ENCODE results near the gene SUGCT. TPM values are rescaled to one million over a fixed set of nuclear protein-coding genes. Genes with fewer than 3 reads are reported as not detected.

SUGCT gene
- total and polyA plus RNA-seq, 3 donors from 2014 or later = 7.1 to 9.8 (median 8.1) TPM

DNA sequence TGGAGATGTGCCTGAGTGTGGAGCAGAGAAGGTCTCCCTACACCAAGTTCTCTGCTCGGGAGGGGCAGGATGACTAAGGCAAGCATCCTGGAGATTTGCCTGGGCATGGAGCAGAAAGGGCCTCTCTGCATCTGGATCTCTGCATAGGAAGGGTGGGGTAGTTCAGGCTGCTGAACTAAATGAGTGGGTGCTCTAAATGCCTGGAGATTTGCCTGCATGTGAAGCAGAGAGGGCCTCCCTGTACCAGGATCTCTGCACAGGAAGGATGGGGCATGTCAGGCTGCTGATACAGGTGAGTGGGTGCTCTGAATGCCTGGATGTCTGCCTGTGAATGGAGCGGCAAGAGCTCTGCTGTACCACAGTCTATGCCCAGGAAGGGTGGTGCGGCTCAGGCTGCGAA is 680.7 kb downstream of the SUGCT start:
- no peaks in the 10 kb centered on the region for H3K36me3 ChIP-seq (ENCODE audit: low read depth, missing control alignments)
- 81 to 88% methylated on average over 2 to 4 of the region's 4 CpGs for WGBS, 2 donors
- no peak for TF ChIP-seq POLR2A (IDR thresholded peaks at IDR 0.05)
- no peaks in the 10 kb centered on the region for H3K4me1 ChIP-seq
- no peak overlapping the region for H3K27ac ChIP-seq
- H3K9me3 ChIP-seq = no peaks in the 10 kb centered on the region
- intact Hi-C loops (cut with DNase I; ENCODE audit: low total_unique reads) = no loop called here
- no peaks in the 10 kb centered on the region for H3K27me3 ChIP-seq
- no peak for DNase-seq
- H3K4me3 ChIP-seq = no peak overlapping the region

DNA sequence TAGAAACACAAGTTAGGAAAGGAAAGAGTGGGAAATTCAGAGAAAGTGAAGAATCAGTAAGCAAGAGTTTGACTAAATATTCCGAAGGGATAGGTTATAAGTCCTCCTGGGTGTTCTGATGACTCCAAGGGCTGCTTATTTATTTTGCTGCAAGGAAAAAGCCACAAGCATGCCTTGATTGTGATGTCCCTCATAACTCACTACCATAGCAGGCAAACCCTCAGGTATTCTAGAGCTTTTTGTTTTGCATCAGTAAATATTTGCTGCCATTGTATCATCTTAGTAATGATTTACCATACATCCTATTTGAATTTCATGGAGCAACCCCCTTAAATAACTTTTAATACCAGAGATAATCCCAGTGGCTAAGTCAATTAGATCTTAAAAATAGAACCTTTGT is 688.1 kb downstream of the SUGCT start:
- Histone ChIP-seq H3K36me3 (ENCODE audit: low read depth, missing control alignments) (no peaks in the 10 kb centered on the region), H3K27ac (no peak overlapping the region), H3K4me3 (no peak overlapping the region), H3K9me3 (no peaks in the 10 kb centered on the region), H3K4me1 (peaks cover 17% of the 10 kb centered on the region), H3K27me3 (no peaks in the 10 kb centered on the region)
- TF ChIP-seq POLR2A (IDR thresholded peaks at IDR 0.05) = no peak
- TF ChIP-seq, protein P1, sequence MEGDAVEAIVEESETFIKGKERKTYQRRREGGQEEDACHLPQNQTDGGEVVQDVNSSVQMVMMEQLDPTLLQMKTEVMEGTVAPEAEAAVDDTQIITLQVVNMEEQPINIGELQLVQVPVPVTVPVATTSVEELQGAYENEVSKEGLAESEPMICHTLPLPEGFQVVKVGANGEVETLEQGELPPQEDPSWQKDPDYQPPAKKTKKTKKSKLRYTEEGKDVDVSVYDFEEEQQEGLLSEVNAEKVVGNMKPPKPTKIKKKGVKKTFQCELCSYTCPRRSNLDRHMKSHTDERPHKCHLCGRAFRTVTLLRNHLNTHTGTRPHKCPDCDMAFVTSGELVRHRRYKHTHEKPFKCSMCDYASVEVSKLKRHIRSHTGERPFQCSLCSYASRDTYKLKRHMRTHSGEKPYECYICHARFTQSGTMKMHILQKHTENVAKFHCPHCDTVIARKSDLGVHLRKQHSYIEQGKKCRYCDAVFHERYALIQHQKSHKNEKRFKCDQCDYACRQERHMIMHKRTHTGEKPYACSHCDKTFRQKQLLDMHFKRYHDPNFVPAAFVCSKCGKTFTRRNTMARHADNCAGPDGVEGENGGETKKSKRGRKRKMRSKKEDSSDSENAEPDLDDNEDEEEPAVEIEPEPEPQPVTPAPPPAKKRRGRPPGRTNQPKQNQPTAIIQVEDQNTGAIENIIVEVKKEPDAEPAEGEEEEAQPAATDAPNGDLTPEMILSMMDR (IDR thresholded peaks at IDR 0.05) = no peak
- 89 to 93% methylated on average over 1 of the region's 1 CpG for WGBS, 2 donors
- no peak for DNase-seq
- intact Hi-C loops (cut with DNase I; ENCODE audit: low total_unique reads) = no loop called here

DNA sequence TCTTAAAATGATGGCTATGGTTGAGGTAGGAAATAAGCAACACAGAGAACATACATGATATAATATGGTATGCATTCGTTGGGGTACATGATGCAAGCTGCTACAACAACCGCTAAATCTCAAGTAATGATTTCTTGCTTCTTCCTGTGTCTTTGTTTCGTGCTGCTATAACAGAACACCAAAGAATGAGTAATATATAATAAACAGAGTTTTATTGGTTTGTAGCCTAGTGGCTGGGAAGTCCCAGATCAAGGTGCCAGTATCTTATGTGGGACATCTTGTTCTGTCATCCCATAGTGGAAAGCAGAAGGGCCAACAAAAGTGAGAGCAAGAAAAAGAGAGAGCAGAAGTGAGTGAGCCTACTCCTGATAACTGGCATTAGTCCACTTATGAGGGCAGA is 689.7 kb downstream of the SUGCT start:
- 88 to 93% methylated on average over 3 of the region's 3 CpGs for WGBS, 2 donors
- H3K4me1 ChIP-seq = peaks cover 21% of the 10 kb centered on the region

DNA sequence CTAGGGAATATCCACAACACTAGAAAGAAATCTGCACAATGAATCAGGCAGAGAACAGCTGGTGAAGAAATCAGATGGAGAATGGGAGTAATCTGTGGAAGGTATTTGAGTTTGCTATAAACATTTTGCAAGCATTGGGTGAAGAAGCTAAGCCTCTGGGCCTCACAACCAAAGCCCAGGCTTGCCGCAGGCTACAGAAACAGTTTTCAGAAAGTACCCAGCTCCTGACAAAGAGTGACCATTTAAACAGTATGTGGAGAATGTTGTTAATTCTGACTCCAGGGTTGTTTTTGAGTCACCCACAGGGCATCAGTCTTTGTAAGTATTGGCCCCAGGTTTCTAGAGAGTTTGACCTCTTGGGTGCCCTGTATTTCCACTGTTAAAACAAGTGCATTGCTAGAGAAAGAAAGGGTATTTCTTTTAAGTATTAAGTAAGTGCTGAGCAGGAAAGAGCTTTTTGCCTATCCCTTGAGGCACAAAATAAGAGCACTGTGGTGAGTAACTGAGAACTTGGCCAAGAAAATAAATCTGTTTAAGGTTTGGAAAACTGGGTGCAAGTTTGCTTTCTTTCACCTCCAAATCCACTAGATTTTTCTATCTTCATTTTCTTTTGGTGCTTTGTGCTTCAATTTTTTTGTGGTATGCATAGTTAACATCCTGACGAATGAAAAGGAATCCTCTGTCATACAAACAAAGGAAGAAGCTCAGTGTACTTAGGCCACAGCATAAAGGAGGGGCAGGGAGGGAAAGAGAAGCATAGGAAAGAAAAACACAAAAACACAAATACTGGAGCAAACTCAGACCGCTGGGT is 691.8 kb downstream of the SUGCT start:
- WGBS, 2 donors = 48 to 56% methylated on average over 3 of the region's 3 CpGs
- no peak for DNase-seq
- intact Hi-C loops (cut with DNase I; ENCODE audit: low total_unique reads) = no loop called here
- no peaks in the 10 kb centered on the region for H3K36me3 ChIP-seq (ENCODE audit: low read depth, missing control alignments)
- peak overlapping the region; percentile 53 to 78 for H3K27ac ChIP-seq
- H3K9me3 ChIP-seq = no peaks in the 10 kb centered on the region
- peaks cover 21% of the 10 kb centered on the region for H3K4me1 ChIP-seq
- no peak overlapping the region for H3K4me3 ChIP-seq
- no peak for TF ChIP-seq POLR2A (IDR thresholded peaks at IDR 0.05)
- TF ChIP-seq, protein P1 (IDR thresholded peaks at IDR 0.05) = no peak
- no peaks in the 10 kb centered on the region for H3K27me3 ChIP-seq

More for the DNA sequence above, 689.7 kb downstream of the SUGCT start:
- intact Hi-C loops (cut with DNase I; ENCODE audit: low total_unique reads) = no loop called here
- TF ChIP-seq, protein P1 (IDR thresholded peaks at IDR 0.05) = no peak
- TF ChIP-seq POLR2A (IDR thresholded peaks at IDR 0.05) = no peak
- no peak for DNase-seq
- Histone ChIP-seq H3K27ac (no peak overlapping the region), H3K27me3 (no peaks in the 10 kb centered on the region), H3K4me3 (no peak overlapping the region), H3K9me3 (no peaks in the 10 kb centered on the region), H3K36me3 (ENCODE audit: low read depth, missing control alignments) (no peaks in the 10 kb centered on the region)

DNA sequence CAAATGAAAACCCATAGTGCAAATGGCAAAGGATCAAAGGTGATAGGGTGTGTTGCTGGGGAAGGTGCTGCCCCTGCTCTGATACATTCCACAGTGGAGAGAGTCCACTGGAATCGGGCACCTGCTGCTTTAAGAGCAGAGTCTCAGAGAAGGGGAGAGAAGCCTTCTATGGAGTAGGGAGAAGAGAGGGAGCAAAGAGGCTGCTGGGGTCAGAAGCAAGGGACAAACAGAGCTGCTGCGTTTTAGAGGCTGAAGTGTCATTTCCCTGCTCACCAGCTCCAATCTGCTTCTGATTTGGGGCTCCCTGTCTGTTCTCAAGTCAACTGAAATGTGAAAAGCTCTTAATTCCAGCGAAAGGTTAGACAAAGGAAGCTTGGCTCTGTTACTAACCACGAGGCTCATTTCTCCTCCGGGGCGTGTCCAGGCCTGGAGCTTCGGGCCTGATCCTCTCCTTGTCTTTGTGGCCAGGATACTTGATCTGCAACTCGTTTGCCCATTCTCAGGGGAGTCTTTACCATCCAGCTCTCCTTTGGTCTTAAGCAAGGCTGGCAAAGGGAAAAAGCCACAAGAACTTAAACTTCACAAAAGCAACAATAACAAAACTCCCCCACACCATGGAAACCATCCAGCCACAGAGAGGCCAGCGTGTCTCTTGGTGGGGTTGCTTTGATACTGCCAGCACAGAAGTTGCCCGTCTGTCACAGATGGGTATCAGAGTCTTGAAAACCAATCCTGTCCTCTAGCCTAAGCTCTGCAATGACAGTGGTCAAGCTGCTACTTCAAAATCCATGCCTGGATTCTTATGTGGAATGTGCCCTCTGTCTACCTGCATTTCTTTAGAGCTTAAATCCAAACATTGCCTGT is 692.6 kb downstream of the SUGCT start:
- peak; percentile 52 for DNase-seq
- Histone ChIP-seq H3K27me3 (no peaks in the 10 kb centered on the region), H3K4me3 (no peak overlapping the region), H3K27ac (peak overlapping the region; percentile 53 to 78), H3K36me3 (ENCODE audit: low read depth, missing control alignments) (no peaks in the 10 kb centered on the region), H3K4me1 (peaks cover 21% of the 10 kb centered on the region), H3K9me3 (no peaks in the 10 kb centered on the region)
- 45 to 46% methylated on average over 10 of the region's 10 CpGs for WGBS, 2 donors
- intact Hi-C loops (cut with DNase I; ENCODE audit: low total_unique reads) = no loop called here
- no peak for TF ChIP-seq POLR2A (IDR thresholded peaks at IDR 0.05)
- TF ChIP-seq, protein P1 (IDR thresholded peaks at IDR 0.05) = no peak
